BJ (cell line): ENCODE measurements around the gene HNRNPH3. TPM values are rescaled to one million over a fixed set of nuclear protein-coding genes. Genes with fewer than 3 reads are reported as not detected.

Experiments
- CTCF ChIA-PET: fragments of 350-600 bp; formaldehyde crosslinking; extraction: SDS; loops from one replicate; lab custom pipeline; 2021; ENCODE audit warnings: antibody characterized with exemption, inconsistent platforms; lab: Yijun Ruan, JAX
- POLR2A ChIA-PET: fragments of 300-600 bp; sonication (Branson Sonifier 250); formaldehyde crosslinking; extraction: SDS; loops from one replicate; lab custom pipeline; 2021; ENCODE audit warnings: antibody characterized with exemption; lab: Charles Lee
- DNase-seq: peaks from one replicate; pipeline ENCODE4 v3.0.0-alpha.2; 2011; ENCODE audit warnings: low read depth
- H3K27me3 ChIP-seq: 2 replicates; pipeline ENCODE4 v1.6.0; 2011; ENCODE audit warnings: low read length; ENCODE audit not compliant: control insufficient read depth, insufficient read depth
- H3K36me3 ChIP-seq: 2 replicates; pipeline ENCODE4 v1.5.1; 2011; ENCODE audit warnings: low read length; ENCODE audit not compliant: control insufficient read depth, insufficient read depth
- H3K4me3 ChIP-seq: 2 replicates; pipeline ENCODE4 v1.5.1; 2011; ENCODE audit warnings: low read depth, mild to moderate bottlenecking, control low read depth, low read length
- polyA minus RNA-seq: library from RNA; depleted of rRNA, polyadenylated mRNA; stranded (reverse); fragments of >200 nt; gene quantifications from 2 replicates; pipeline ENCODE4 v1.2.3, GENCODE V29; 2011; rRNA and poly(A)+ RNA removed
- polyA plus RNA-seq: library from polyadenylated mRNA; depleted of rRNA; stranded (reverse); fragments of >200 nt; gene quantifications from 2 replicates; pipeline ENCODE4 v1.2.3, GENCODE V29; 2011; rRNA removed
- TF ChIP-seq, protein P1 (sequence below): IDR thresholded peaks from 2 replicates; pipeline ENCODE4 v1.5.1; 2011; ENCODE audit warnings: low read depth, mild to moderate bottlenecking, control low read depth, inconsistent platforms, low read length, moderate library complexity; ENCODE audit not compliant: insufficient read depth

Gene HNRNPH3, protein sequence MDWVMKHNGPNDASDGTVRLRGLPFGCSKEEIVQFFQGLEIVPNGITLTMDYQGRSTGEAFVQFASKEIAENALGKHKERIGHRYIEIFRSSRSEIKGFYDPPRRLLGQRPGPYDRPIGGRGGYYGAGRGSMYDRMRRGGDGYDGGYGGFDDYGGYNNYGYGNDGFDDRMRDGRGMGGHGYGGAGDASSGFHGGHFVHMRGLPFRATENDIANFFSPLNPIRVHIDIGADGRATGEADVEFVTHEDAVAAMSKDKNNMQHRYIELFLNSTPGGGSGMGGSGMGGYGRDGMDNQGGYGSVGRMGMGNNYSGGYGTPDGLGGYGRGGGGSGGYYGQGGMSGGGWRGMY
- 27.7 and 59.1 TPM in 2 replicates for polyA plus RNA-seq
- polyA minus RNA-seq: 15.7 and 24.1 TPM in 2 replicates

DNA sequence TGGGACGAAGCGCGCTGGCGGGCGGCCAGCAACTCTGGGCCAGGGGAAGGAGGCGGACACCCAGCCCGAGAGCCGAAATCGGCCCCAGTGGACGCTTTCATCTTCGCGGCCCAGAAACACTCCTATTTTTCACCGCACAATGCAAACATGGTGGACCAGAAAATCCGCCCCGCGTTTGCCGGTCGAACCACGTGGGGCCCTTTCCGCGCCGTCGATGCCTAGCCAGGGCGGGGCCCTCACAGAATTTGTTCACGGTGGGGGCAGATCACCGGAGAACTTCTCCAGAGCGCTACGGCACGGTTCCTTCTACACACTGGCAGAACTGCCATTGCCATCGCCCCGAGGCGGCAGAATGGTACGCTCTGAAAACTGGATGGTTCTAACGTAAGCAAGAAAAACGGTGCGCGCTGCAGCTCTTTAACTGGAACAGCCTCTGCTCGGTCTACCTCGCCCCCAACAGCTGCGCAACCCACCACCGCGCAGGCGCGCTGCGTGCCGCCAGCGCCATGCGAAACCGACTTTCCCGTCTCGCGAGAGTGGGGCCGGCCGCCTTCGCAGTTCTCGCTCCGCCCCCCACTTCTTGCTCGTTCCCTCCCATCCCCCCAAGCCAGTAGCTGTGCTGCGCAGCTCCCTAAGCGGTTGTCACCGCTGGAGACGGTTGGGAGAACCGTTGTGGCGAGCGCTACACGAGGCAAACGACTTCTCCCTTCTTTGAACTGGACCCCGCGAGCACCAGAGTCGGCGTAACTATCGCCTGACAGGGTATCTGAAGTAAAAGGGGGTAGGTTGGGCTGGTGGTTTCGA lies at the start of gene HNRNPH3:
HNRNPH3 (plus strand) TSS at position 610 of the 804 bp plus-strand sequence. CDS start 5,158 bp downstream, outside the sequence.
- Histone ChIP-seq H3K4me3 (peak within 1 kb of the TSS; percentile 82), H3K27me3 (no peaks in the 10 kb centered on the region), H3K36me3 (no peaks in the 10 kb centered on the region)
- TF ChIP-seq, protein P1, sequence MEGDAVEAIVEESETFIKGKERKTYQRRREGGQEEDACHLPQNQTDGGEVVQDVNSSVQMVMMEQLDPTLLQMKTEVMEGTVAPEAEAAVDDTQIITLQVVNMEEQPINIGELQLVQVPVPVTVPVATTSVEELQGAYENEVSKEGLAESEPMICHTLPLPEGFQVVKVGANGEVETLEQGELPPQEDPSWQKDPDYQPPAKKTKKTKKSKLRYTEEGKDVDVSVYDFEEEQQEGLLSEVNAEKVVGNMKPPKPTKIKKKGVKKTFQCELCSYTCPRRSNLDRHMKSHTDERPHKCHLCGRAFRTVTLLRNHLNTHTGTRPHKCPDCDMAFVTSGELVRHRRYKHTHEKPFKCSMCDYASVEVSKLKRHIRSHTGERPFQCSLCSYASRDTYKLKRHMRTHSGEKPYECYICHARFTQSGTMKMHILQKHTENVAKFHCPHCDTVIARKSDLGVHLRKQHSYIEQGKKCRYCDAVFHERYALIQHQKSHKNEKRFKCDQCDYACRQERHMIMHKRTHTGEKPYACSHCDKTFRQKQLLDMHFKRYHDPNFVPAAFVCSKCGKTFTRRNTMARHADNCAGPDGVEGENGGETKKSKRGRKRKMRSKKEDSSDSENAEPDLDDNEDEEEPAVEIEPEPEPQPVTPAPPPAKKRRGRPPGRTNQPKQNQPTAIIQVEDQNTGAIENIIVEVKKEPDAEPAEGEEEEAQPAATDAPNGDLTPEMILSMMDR: no peak
- ChIA-PET POLR2A (interaction anchor here (0.5 to 0.7 kb wide), 3 partner anchors 17 to 223 kb away, joined by 3 to 9 read pairs (median 7); partner anchors contain the start of gene MYPN), CTCF (interaction anchor here (0.6 to 1.2 kb wide), 4 partner anchors 17 to 475 kb away, joined by 3 to 5 read pairs (median 4); no protein-coding TSS in a partner anchor)
- DNase-seq: peak; percentile 80

DNA sequence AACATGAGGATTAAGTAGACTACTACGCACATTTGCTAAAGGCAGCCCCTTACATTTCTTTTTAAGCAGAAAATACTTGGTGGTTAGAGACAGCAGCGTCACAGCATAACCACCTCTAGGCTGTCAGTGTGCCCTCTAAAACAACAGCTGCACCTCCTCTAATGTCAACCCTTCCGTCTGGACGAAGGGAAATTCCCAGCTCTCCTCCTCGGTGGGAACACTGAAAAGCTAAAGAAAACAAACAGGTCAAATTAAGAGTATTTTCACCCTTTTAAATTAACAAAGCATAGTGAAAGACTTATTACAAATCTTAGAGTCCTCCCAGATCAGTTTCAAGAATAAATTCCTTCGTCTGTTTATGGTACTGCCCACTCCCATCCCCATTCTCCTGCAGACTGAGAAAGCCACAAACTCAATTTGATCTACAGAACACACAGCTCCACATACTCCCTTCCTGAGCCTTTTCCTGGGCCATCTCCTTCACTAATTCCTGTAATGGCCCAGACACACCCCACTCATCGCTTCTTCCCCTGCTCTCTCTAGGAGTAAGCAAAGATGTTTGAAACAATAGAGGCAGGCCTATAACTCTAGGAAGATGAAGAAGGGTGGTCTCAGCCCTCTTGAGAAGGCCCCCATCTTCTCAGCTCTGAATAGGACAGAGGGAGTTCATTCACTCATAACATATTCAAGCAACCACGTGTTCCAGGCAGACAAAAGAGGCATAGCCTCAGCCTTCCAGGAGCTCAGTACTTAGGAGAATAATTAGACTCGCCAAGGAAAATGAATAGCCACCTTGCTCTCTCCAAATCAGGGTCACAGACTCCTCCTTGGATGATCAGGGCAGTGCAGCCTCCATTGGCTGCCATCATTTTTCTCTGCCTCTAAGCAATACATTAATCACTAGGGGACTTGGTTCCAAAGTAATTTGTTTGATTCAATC lies 47.5 kb upstream of the HNRNPH3 start:
- POLR2A ChIA-PET: no interaction called here
- Histone ChIP-seq H3K36me3 (no peaks in the 10 kb centered on the region), H3K4me3 (no peak overlapping the region), H3K27me3 (no peaks in the 10 kb centered on the region)
- no peak for DNase-seq
- TF ChIP-seq, protein P1: no peak
- CTCF ChIA-PET: interaction anchor here (1.5 kb wide), 1 partner anchor 12 kb away, joined by 3 read pairs; no protein-coding TSS in a partner anchor

DNA sequence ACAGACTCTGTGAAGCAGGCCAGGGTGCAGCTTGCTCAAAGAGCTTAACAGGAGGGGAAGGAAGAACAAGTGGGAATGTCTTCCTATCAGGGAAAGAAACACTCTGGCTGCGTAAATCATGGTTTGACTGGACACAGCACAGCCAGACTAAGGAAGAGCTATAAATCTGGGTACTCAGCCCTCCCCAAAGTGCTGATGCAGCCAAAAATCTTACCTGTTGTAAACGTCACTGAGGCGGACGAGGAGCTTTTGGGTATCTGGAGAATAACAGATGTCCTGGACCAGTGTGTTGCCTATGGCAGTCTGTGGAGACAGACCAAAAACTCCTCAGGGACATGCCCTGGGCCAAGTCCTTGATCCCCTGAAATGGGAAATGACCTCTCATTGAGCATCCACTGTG lies 43.1 kb upstream of the HNRNPH3 start:
- ChIA-PET POLR2A (no interaction called here), CTCF (interaction anchor here (0.6 to 1.3 kb wide), 6 partner anchors 15 to 575 kb away, joined by 3 to 4 read pairs (median 3); no protein-coding TSS in a partner anchor)
- Histone ChIP-seq H3K27me3 (no peaks in the 10 kb centered on the region), H3K36me3 (no peaks in the 10 kb centered on the region), H3K4me3 (no peak overlapping the region)
- TF ChIP-seq, protein P1: no peak
- DNase-seq: no peak

DNA sequence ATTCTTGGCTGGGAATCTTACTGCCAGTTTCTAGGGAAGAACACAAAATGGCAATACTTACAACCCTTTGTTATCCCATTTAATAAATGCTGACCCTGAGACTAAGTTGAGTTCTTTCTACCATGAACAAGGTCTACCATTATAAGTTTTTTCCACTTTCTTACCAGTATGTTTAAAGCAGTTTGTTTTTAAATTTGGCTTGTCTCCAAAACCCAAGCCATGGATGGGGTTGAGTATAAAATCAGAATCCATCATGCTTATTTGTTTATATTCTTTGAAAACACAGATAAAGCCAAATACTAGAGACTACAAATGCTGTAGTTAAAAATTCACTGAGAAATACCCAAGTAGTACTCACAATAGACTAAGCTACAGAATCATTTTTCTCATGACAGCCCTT lies 41.1 kb upstream of the HNRNPH3 start:
- H3K4me3 ChIP-seq: no peak overlapping the region
- TF ChIP-seq, protein P1: no peak
- no peaks in the 10 kb centered on the region for H3K27me3 ChIP-seq
- ChIA-PET CTCF (no interaction called here), POLR2A (no interaction called here)
- H3K36me3 ChIP-seq: no peaks in the 10 kb centered on the region
- no peak for DNase-seq
